Activated CD4-positive, alpha-beta T cell treated with anti-CD3 and anti-CD28 coated beads for 36 hours (primary cell): Measurements from ENCODE around the gene ACTN4. TPM values are rescaled to one million over a fixed set of nuclear protein-coding genes. Genes with fewer than 3 reads are reported as not detected.
"Not testable (repeated sequence)": the region's sequence is repeated elsewhere in the genome, so short reads cannot be mapped to it uniquely, and the experiment has no call there.

Experiments
- ATAC-seq: fragments of 200-7000 bp; cut with Tn5 transposase; one replicate; pipeline ENCODE4 v1.10.0; 2021; ENCODE audit warnings: mild to moderate bottlenecking, moderate library complexity
- CTCF ChIA-PET: fragments of 350-600 bp; sonication (Branson Sonifier 250); formaldehyde crosslinking; loops from one replicate; lab custom pipeline; 2021; ENCODE audit warnings: antibody characterized with exemption; lab: Charles Lee
- POLR2A ChIA-PET: fragments of 350-600 bp; sonication (Branson Sonifier 250); formaldehyde crosslinking; loops from one replicate; lab custom pipeline; 2021; ENCODE audit warnings: antibody characterized with exemption, inconsistent platforms; lab: Charles Lee
- DNase-seq: peaks from one replicate; pipeline ENCODE4 v3.0.0-alpha.2; 2020
- H3K27ac Mint-ChIP-seq: one replicate; pipeline ENCODE4 v1.8.0; 2021; ENCODE audit warnings: mixed read lengths
- H3K27me3 Mint-ChIP-seq: one replicate; pipeline ENCODE4 v1.8.0; 2021; ENCODE audit warnings: mixed read lengths
- H3K36me3 Mint-ChIP-seq: one replicate; pipeline ENCODE4 v1.8.0; 2021; ENCODE audit warnings: low read depth, mixed read lengths
- H3K4me1 Mint-ChIP-seq: one replicate; pipeline ENCODE4 v1.8.0; 2021; ENCODE audit warnings: mixed read lengths
- H3K4me3 Mint-ChIP-seq: one replicate; pipeline ENCODE4 v1.8.0; 2021; ENCODE audit warnings: mild to moderate bottlenecking, moderate library complexity, mixed read lengths
- H3K9me3 Mint-ChIP-seq: one replicate; pipeline ENCODE4 v1.8.0; 2021; ENCODE audit warnings: low read depth, mixed read lengths
- intact Hi-C, 2 experiments: fragments of 100-400 bp; cut with DNase I in 1 of 2; cut with micrococcal nuclease in 1 of 2; formaldehyde crosslinking; loops; one replicate each; pipeline versions ENCODE4 v1.14.2 to v1.15.1; 2022 to 2024; cut with DNase I, micrococcal nuclease
- total RNA-seq, 2 experiments: library from RNA; stranded (reverse); gene quantifications; one replicate each; pipeline ENCODE4 v1.2.3, GENCODE V29; 2021

Gene ACTN4
- total RNA-seq, 2 experiments from 2014 or later, result 181 to 182 TPM

- Mint-ChIP-seq H3K4me1 (peaks cover 44% of the 10 kb centered on the region), H3K4me3 (peak within 1 kb of the TSS; percentile 100), H3K9me3 (no peaks in the 10 kb centered on the region), H3K27ac (peak within 1 kb of the TSS; percentile 99), H3K36me3 (peaks cover 43% of the 10 kb centered on the region), H3K27me3 (no peaks in the 10 kb centered on the region)
- ATAC-seq, result peak; percentile 74
- intact Hi-C loops, result loop anchor here (1.0 to 5.0 kb wide), 19 partner anchors 16 to 772 kb away; partner anchors contain the start of genes ACTN4 (in 2 of the 2), FAM98C (in 2 of the 2), PSMD8 (in 2 of the 2) and ECH1 (in 1 of the 2)
- POLR2A ChIA-PET, result interaction anchor here (0.6 to 1.4 kb wide), 10 partner anchors 16 to 312 kb away, joined by 3 to 12 read pairs (median 4); partner anchors contain the start of genes ACTN4, ECH1, FAM98C and MRPS12
- DNase-seq, result peak; percentile 99
- CTCF ChIA-PET, result interaction anchor here (0.7 to 3.6 kb wide), 15 partner anchors 11 to 314 kb away, joined by 3 to 31 read pairs (median 4); partner anchors contain the start of genes ACTN4 and FAM98C
Observed at GRCh38 chr19:38618590-38619360, 28.7 kb upstream of the ACTN4 start, which contains the start of gene EIF3K. Gene EIF3K, plus strand, starts transcription at chr19:38619188. Its CDS starts 81 bp downstream, at chr19:38619269.

- H3K9me3 Mint-ChIP-seq, result no peaks in the 10 kb centered on the region
- H3K27ac Mint-ChIP-seq, result peak overlapping the region; percentile 99
- ChIA-PET POLR2A (interaction anchor here (0.6 to 1.4 kb wide), 10 partner anchors 15 to 311 kb away, joined by 3 to 12 read pairs (median 4); partner anchors contain the start of genes ACTN4, ECH1, FAM98C and MRPS12), CTCF (interaction anchor here (0.6 to 3.6 kb wide), 14 partner anchors 10 to 313 kb away, joined by 3 to 31 read pairs (median 4); partner anchors contain the start of genes ACTN4 and FAM98C)
- intact Hi-C loops, result loop anchor here (1.0 to 5.0 kb wide), 15 partner anchors 15 to 771 kb away; partner anchors contain the start of genes PSMD8 (in 2 of the 2), ACTN4 (in 1 of the 2), ECH1 (in 1 of the 2) and FAM98C (in 1 of the 2)
- DNase-seq (no peak), ATAC-seq (no peak)
- H3K4me1 Mint-ChIP-seq, result peaks cover 40% of the 10 kb centered on the region
- peaks cover 47% of the 10 kb centered on the region for H3K36me3 Mint-ChIP-seq
- H3K4me3 Mint-ChIP-seq, result peak overlapping the region; percentile 100
- H3K27me3 Mint-ChIP-seq, result no peaks in the 10 kb centered on the region
Observed at GRCh38 chr19:38619361-38620174, 27.9 kb upstream of the ACTN4 start.

GRCh38 chr19:38624822-38625221, 22.6 kb upstream of the ACTN4 start:
- intact Hi-C loops, result no loop called here
- ChIA-PET POLR2A (no interaction called here), CTCF (interaction anchor here (0.5 to 1.2 kb wide), 3 partner anchors 10 to 352 kb away, joined by 3 to 5 read pairs (median 4); no protein-coding TSS in a partner anchor)
- Mint-ChIP-seq H3K36me3 (peaks cover 55% of the 10 kb centered on the region), H3K27me3 (no peaks in the 10 kb centered on the region), H3K9me3 (no peaks in the 10 kb centered on the region), H3K27ac (no peak overlapping the region), H3K4me1 (peaks cover 9% of the 10 kb centered on the region), H3K4me3 (no peak overlapping the region)
- ATAC-seq (no peak), DNase-seq (no peak)

- Mint-ChIP-seq H3K9me3 (no peaks in the 10 kb centered on the region), H3K27ac (peak overlapping the region; percentile 65), H3K4me3 (no peak overlapping the region), H3K36me3 (peaks cover 55% of the 10 kb centered on the region), H3K4me1 (peaks cover 2% of the 10 kb centered on the region), H3K27me3 (no peaks in the 10 kb centered on the region)
- ATAC-seq, result no peak
- DNase-seq, result no peak
- intact Hi-C loops, result no loop called here
- ChIA-PET CTCF (no interaction called here), POLR2A (no interaction called here)
Observed at GRCh38 chr19:38626401-38626800, 21.0 kb upstream of the ACTN4 start.

GRCh38 chr19:38629568-38629967, 17.9 kb upstream of the ACTN4 start:
- POLR2A ChIA-PET, result no interaction called here
- Mint-ChIP-seq H3K27ac (peak overlapping the region; percentile 33), H3K36me3 (peaks cover 43% of the 10 kb centered on the region), H3K4me1 (peaks cover 2% of the 10 kb centered on the region), H3K27me3 (no peaks in the 10 kb centered on the region), H3K9me3 (no peaks in the 10 kb centered on the region), H3K4me3 (no peak overlapping the region)
- intact Hi-C loops, result no loop called here
- CTCF ChIA-PET, result interaction anchor here (0.6 to 1.0 kb wide), 3 partner anchors 11 to 117 kb away, joined by 3 to 5 read pairs (median 3); partner anchors contain the start of gene EIF3K
- ATAC-seq (no peak), DNase-seq (no peak)

GRCh38 chr19:38631301-38631700, 16.1 kb upstream of the ACTN4 start:
- H3K27me3 Mint-ChIP-seq, H3K4me3 Mint-ChIP-seq, ATAC-seq, H3K27ac Mint-ChIP-seq, POLR2A ChIA-PET, DNase-seq, intact Hi-C loops, CTCF ChIA-PET, H3K9me3 Mint-ChIP-seq: not testable (repeated sequence)
- Mint-ChIP-seq H3K36me3 (peaks cover 45% of the 10 kb centered on the region), H3K4me1 (peaks cover 15% of the 10 kb centered on the region)

GRCh38 chr19:38631811-38632475, 15.5 kb upstream of the ACTN4 start:
- H3K4me1 Mint-ChIP-seq, result peaks cover 21% of the 10 kb centered on the region
- intact Hi-C loops, POLR2A ChIA-PET, DNase-seq, H3K27ac Mint-ChIP-seq, H3K9me3 Mint-ChIP-seq, H3K4me3 Mint-ChIP-seq, H3K27me3 Mint-ChIP-seq, ATAC-seq: not testable (repeated sequence)
- peaks cover 43% of the 10 kb centered on the region for H3K36me3 Mint-ChIP-seq
- CTCF ChIA-PET, result interaction anchor here (0.8 kb wide), 1 partner anchor 116 kb away, joined by 7 read pairs; no protein-coding TSS in a partner anchor

- Mint-ChIP-seq H3K27ac (no peak overlapping the region), H3K9me3 (no peaks in the 10 kb centered on the region), H3K27me3 (no peaks in the 10 kb centered on the region), H3K36me3 (peaks cover 42% of the 10 kb centered on the region), H3K4me1 (peaks cover 28% of the 10 kb centered on the region), H3K4me3 (no peak overlapping the region)
- DNase-seq (no peak), ATAC-seq (no peak)
- intact Hi-C loops, result no loop called here
- CTCF ChIA-PET, result interaction anchor here (0.8 to 2.6 kb wide), 2 partner anchors 14 to 117 kb away, joined by 7 to 31 read pairs; partner anchors contain the start of genes EIF3K and MAP4K1
- POLR2A ChIA-PET, result no interaction called here
Observed at GRCh38 chr19:38632476-38633213, 14.8 kb upstream of the ACTN4 start.

- intact Hi-C loops, result loop anchor here (1.0 kb wide), 4 partner anchors 16 to 232 kb away; partner anchors contain the start of genes FAM98C (in 2 of the 2) and EIF3K (in 1 of the 2)
- DNase-seq (peak; percentile 84), ATAC-seq (no peak)
- POLR2A ChIA-PET, result interaction anchor here (0.7 to 1.0 kb wide), 4 partner anchors 12 to 232 kb away, joined by 3 to 4 read pairs (median 4); partner anchors contain the start of genes ACTN4, EIF3K and FAM98C
- CTCF ChIA-PET, result interaction anchor here (0.5 to 3.5 kb wide), 36 partner anchors 9 to 625 kb away, joined by 3 to 32 read pairs (median 4); partner anchors contain the start of genes ACTN4, ECH1, EIF3K and FAM98C
- Mint-ChIP-seq H3K27ac (peak overlapping the region; percentile 90), H3K9me3 (no peaks in the 10 kb centered on the region), H3K4me3 (no peak overlapping the region), H3K4me1 (peaks cover 28% of the 10 kb centered on the region), H3K27me3 (no peaks in the 10 kb centered on the region), H3K36me3 (peaks cover 32% of the 10 kb centered on the region)
Observed at GRCh38 chr19:38634757-38635482, 12.5 kb upstream of the ACTN4 start.
